ENCODE data around the gene MAPT. TPM values are rescaled to one million over a fixed set of nuclear protein-coding genes. Genes with fewer than 3 reads are reported as not detected.

Gene MAPT
- total RNA-seq, 3 donors from 2014 or later (not counting 1 experiment from before 2014, with no cell fraction given), result 0.14 to 1.3 (median 0.58) TPM

DNA sequence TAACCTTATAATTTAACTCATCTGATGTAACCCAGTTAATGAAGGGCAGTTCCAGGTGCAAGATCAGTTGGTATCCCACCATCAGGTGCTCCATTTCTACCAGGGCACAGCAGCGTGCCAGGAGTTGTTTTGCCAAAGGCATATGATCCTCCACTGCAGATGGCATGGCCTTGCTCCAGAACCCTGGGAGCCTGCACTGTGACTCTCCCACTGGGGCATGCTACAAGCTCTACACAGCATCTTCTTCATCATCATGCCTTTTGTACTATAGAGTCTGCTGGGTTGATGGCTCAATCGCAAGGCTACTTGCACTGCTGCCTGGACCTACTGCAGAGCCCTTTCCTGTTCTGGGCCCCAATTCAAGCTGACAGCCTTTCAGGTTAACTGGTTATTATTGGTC, 11.3 kb upstream of the MAPT start:
- Histone ChIP-seq H3K9me3 (ENCODE audit: control insufficient read depth, insufficient read depth, low read length) (no peaks in the 10 kb centered on the region), H3K27me3 (ENCODE audit: control insufficient read depth, insufficient read depth, low read length) (no peaks in the 10 kb centered on the region), H3K4me3 (ENCODE audit: low read length) (no peak overlapping the region), H3K27ac (ENCODE audit: low read length) (no peak overlapping the region), H3K4me1 (ENCODE audit: control insufficient read depth, insufficient read depth, low read length) (no peaks in the 10 kb centered on the region), H3K36me3 (ENCODE audit: control insufficient read depth, insufficient read depth, low read length) (no peaks in the 10 kb centered on the region)
- no peak for ATAC-seq
- Mint-ChIP-seq H3K27me3 (ENCODE audit: low read depth in 2 of 2) (peaks cover under 1 to 11% of the 10 kb centered on the region in 2 donors), H3K9me3 (no peaks in the 10 kb centered on the region), H3K27ac (no peak overlapping the region), H3K4me1 (no peaks in the 10 kb centered on the region), H3K4me3 (no peak overlapping the region), H3K36me3 (no peaks in the 10 kb centered on the region)
- intact Hi-C loops (cut with micrococcal nuclease), result no loop called here
- TF ChIP-seq, protein P1, sequence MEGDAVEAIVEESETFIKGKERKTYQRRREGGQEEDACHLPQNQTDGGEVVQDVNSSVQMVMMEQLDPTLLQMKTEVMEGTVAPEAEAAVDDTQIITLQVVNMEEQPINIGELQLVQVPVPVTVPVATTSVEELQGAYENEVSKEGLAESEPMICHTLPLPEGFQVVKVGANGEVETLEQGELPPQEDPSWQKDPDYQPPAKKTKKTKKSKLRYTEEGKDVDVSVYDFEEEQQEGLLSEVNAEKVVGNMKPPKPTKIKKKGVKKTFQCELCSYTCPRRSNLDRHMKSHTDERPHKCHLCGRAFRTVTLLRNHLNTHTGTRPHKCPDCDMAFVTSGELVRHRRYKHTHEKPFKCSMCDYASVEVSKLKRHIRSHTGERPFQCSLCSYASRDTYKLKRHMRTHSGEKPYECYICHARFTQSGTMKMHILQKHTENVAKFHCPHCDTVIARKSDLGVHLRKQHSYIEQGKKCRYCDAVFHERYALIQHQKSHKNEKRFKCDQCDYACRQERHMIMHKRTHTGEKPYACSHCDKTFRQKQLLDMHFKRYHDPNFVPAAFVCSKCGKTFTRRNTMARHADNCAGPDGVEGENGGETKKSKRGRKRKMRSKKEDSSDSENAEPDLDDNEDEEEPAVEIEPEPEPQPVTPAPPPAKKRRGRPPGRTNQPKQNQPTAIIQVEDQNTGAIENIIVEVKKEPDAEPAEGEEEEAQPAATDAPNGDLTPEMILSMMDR (IDR thresholded peaks at IDR 0.05), result no peak
- DNase-seq, result no peak
- WGBS (ENCODE audit: insufficient coverage), result 92% methylated on average over 2 of the region's 2 CpGs

DNA sequence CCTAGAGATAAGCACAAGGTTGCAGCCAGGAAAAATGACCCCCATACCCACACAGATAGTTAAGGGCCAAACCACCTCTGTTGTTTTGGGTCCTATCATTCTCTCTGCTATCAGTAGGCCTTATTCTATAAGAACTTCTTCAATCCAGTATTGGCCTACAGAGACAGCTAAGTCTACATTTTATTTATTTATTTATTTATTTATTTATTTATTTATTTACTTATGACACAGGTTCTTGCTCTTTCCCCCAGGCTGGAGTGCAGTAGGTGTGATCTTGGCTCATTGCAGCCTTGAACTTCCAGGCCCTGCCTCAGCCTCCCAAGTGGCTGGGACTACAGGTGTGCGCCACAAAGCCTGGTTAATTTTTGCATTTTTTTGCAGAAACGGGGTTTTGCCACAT, 7.5 kb upstream of the MAPT start:
- Histone ChIP-seq H3K36me3 (ENCODE audit: control insufficient read depth, insufficient read depth, low read length) (no peaks in the 10 kb centered on the region), H3K27me3 (ENCODE audit: control insufficient read depth, insufficient read depth, low read length) (no peaks in the 10 kb centered on the region), H3K27ac (ENCODE audit: low read length) (no peak overlapping the region), H3K4me1 (ENCODE audit: control insufficient read depth, insufficient read depth, low read length) (no peaks in the 10 kb centered on the region), H3K4me3 (ENCODE audit: low read length) (no peak overlapping the region), H3K9me3 (ENCODE audit: control insufficient read depth, insufficient read depth, low read length) (no peaks in the 10 kb centered on the region)
- intact Hi-C loops (cut with micrococcal nuclease), result no loop called here
- Mint-ChIP-seq H3K4me1 (no peaks in the 10 kb centered on the region), H3K36me3 (no peaks in the 10 kb centered on the region), H3K4me3 (no peak overlapping the region), H3K27ac (no peak overlapping the region), H3K9me3 (no peaks in the 10 kb centered on the region), H3K27me3 (ENCODE audit: low read depth in 2 of 2) (peaks cover 4 to 12% of the 10 kb centered on the region in 2 donors)
- WGBS (ENCODE audit: insufficient coverage), result 88% methylated on average over 2 of the region's 2 CpGs
- ATAC-seq (no peak), DNase-seq (no peak)
- TF ChIP-seq, protein P1 (IDR thresholded peaks at IDR 0.05), result no peak

DNA sequence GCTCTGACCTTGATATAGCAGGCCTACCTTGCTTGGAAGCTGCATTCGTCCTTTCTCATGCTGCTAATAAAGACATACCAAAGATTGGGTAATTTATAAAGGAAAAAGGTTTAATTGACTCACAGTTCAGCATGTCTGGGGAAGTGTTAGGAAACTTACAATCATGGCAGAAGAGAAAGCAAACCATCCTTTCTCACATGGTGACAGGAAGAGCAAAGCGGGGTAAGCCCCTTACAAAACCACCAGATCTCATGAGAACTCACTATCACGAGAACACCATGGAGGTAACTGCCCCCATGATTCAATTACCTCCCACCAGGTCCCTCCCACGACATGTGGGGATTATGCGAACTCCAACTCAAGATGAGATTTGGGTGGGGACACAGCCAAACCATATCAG, 6.0 kb upstream of the MAPT start:
- TF ChIP-seq, protein P1 (IDR thresholded peaks at IDR 0.05), result no peak
- no peaks in the 10 kb centered on the region for H3K36me3 ChIP-seq (ENCODE audit: control insufficient read depth, insufficient read depth, low read length)
- no peak overlapping the region for H3K4me3 ChIP-seq (ENCODE audit: low read length)
- H3K9me3 Mint-ChIP-seq, result no peaks in the 10 kb centered on the region
- H3K27ac ChIP-seq (ENCODE audit: low read length), result no peak overlapping the region
- no peaks in the 10 kb centered on the region for H3K4me1 ChIP-seq (ENCODE audit: control insufficient read depth, insufficient read depth, low read length)
- H3K9me3 ChIP-seq (ENCODE audit: control insufficient read depth, insufficient read depth, low read length), result no peaks in the 10 kb centered on the region
- H3K36me3 Mint-ChIP-seq, result no peaks in the 10 kb centered on the region
- H3K4me3 Mint-ChIP-seq, result no peak overlapping the region
- H3K4me1 Mint-ChIP-seq, result no peaks in the 10 kb centered on the region
- peaks cover 6 to 11% of the 10 kb centered on the region in 2 donors for H3K27me3 Mint-ChIP-seq (ENCODE audit: low read depth in 2 of 2)
- H3K27me3 ChIP-seq (ENCODE audit: control insufficient read depth, insufficient read depth, low read length), result no peaks in the 10 kb centered on the region
- DNase-seq, result no peak
- ATAC-seq, result no peak
- no peak overlapping the region for H3K27ac Mint-ChIP-seq
- WGBS (ENCODE audit: insufficient coverage), result 44% methylated on average over 5 of the region's 5 CpGs
- intact Hi-C loops (cut with micrococcal nuclease), result no loop called here

DNA sequence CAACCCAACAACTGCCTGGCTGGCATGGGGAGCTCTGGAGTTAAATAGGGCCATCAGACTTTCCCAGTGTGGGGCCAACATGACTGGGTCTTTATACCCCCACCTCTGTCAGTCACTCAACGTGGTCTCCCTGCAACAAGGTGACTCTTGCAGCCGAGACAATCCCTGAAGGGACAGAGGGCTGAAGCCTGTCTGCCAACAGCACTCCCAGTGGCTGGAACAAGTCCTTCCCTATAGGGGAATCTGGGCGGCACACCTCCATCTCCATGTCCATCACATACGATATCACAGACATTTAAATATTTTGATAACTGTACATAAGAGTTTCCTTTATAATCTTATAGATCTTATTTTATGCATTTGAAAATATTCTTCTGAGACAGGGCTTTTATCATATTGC, 4.8 kb upstream of the MAPT start:
- Histone ChIP-seq H3K4me3 (ENCODE audit: low read length) (no peak overlapping the region), H3K4me1 (ENCODE audit: control insufficient read depth, insufficient read depth, low read length) (peaks cover 5% of the 10 kb centered on the region), H3K27me3 (ENCODE audit: control insufficient read depth, insufficient read depth, low read length) (no peaks in the 10 kb centered on the region), H3K36me3 (ENCODE audit: control insufficient read depth, insufficient read depth, low read length) (no peaks in the 10 kb centered on the region), H3K27ac (ENCODE audit: low read length) (no peak overlapping the region), H3K9me3 (ENCODE audit: control insufficient read depth, insufficient read depth, low read length) (no peaks in the 10 kb centered on the region)
- intact Hi-C loops (cut with micrococcal nuclease), result no loop called here
- TF ChIP-seq, protein P1 (IDR thresholded peaks at IDR 0.05), result no peak
- Mint-ChIP-seq H3K27ac (no peak overlapping the region), H3K36me3 (no peaks in the 10 kb centered on the region), H3K9me3 (no peaks in the 10 kb centered on the region), H3K4me1 (peaks cover 5 to 6% of the 10 kb centered on the region in 2 donors), H3K4me3 (no peak overlapping the region), H3K27me3 (ENCODE audit: low read depth in 2 of 2) (peaks cover 6 to 13% of the 10 kb centered on the region in 2 donors)
- 28% methylated on average over 2 of the region's 4 CpGs for WGBS (ENCODE audit: insufficient coverage)
- ATAC-seq (no peak), DNase-seq (no peak)

Measured in natural killer cell (primary cell).